Ishikawa (cell line): ENCODE measurements around the gene A4GNT.

ENCODE experiments used
- CEBPB ChIP-seq: IDR thresholded peaks from 2 replicates; pipeline ENCODE4 v1.6.1; 2012
- CREB1 ChIP-seq: IDR thresholded peaks from 2 replicates; pipeline ENCODE4 v1.6.1; 2012; ENCODE audit warnings: low read depth
- EGR1 ChIP-seq: IDR thresholded peaks from 2 replicates; pipeline ENCODE4 v1.6.1; 2012
- EP300 ChIP-seq: IDR thresholded peaks from 2 replicates; pipeline ENCODE4 v1.6.1; 2012; ENCODE audit warnings: borderline replicate concordance
- FOXM1 ChIP-seq: IDR thresholded peaks from 2 replicates; pipeline ENCODE4 v1.6.1; 2012; ENCODE audit warnings: low read depth, borderline replicate concordance
- MAX ChIP-seq: IDR thresholded peaks from 2 replicates; pipeline ENCODE4 v1.6.1; 2012
- NFIC ChIP-seq: IDR thresholded peaks from 2 replicates; pipeline ENCODE4 v1.6.1; 2012
- RAD21 ChIP-seq: IDR thresholded peaks from 2 replicates; pipeline ENCODE4 v1.6.1; 2012; ENCODE audit warnings: low read depth
- REST ChIP-seq: IDR thresholded peaks from 2 replicates; pipeline ENCODE4 v1.6.1; 2012; ENCODE audit warnings: low read depth, mild to moderate bottlenecking
- TAF1 ChIP-seq: IDR thresholded peaks from 2 replicates; pipeline ENCODE4 v1.6.1; 2012; ENCODE audit warnings: low read depth, mild to moderate bottlenecking
- TCF12 ChIP-seq: IDR thresholded peaks from 2 replicates; pipeline ENCODE4 v1.6.1; 2012; ENCODE audit warnings: low read depth
- YY1 ChIP-seq: IDR thresholded peaks from 2 replicates; pipeline ENCODE4 v1.6.1; 2012; ENCODE audit warnings: low read depth
- ZBTB7A ChIP-seq: IDR thresholded peaks from 2 replicates; pipeline ENCODE4 v1.6.1; 2012; ENCODE audit warnings: low read depth

DNA sequence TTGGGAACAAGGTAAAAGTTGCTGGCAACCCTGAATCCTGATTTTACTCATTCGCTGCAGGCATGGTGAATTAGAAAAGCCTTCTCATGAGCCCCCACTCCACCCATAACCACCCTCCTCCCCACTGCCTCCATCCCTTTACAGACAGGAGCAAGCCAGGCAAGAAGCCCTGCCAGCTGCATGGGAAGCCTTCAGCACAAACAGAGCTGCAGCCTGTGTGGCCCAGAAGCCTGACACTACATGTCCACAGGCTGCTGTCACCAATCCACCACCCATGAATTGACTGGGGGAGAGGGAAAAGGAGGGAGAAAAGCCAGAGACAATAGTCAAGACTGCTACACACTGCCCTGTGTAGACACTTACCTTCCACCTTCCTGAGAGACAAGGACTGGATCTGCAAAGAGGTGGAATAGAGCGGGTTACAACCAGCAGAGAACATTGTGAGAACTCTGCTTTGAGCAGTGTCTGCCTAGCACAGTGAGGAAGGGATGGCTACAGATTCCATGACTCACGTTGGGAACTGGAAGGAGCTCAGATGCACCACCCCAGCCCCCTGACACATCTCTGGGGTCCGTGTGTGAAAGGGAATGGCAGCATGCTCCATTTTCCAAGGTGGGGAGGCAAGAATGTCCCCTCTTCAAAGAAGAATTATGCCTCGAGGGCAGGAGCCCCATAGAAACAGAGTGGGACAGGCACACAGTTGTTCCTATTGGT is 50.7 kb downstream of the A4GNT start:
- TF ChIP-seq MAX (no peak), REST (no peak), RAD21 (no peak), CEBPB (no peak), NFIC (no peak), EP300 (no peak), TAF1 (no peak), EGR1 (no peak), TCF12 (no peak), ZBTB7A (no peak), CREB1 (no peak), YY1 (no peak), FOXM1 (no peak)
